ENCODE measurements around the gene RBM33.

DNA sequence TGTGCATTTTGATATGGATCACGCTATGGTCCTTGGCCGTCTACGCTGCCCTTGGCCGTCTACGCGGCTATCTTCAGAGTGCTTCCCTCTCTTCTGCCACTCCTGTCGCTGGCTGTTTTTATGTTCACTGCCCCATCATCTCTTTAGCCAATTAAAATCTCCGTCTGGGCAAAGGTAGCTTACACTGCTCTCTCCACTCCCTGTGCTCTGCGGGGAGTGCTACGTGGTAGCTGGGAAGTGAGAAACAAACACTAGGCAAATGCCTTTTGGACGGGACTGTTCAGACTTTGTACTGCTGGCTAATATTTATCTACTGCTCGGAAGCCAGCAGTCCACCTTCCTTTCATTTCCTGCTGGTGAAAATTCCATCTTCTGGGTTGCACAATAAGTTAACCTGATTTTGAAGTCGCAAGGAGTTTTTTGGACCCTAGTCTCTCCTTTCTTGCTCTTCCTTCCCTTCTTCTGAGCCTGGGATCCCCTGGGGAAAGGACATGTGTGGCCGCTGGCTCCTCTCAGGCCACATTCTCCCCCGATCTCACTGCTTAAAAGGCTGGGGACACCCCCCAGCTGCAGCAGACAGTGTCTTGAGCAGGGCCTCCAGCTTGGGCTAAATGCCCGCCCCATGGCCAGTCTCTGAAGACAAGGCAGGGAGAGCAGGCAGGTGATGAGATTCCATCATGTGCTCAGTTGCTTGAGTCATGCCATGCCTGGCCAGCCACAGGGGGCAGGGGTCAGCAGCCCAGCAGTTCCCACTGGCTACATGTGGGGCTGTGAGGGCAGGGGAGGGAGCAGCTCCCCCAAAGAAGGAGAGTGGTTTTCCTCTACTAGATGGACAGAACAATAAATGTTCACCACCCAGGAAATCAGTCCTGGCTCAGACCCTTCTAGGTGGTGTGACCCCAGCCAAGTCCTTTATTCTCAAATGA, 25.5 kb upstream of the RBM33 start:
- TF ChIP-seq BRCA1 (IDR thresholded peaks at IDR 0.05; ENCODE audit: low read depth, low read length) (no peak), CTBP2 (IDR thresholded peaks at IDR 0.05; ENCODE audit: borderline replicate concordance, insufficient read depth, insufficient read length, low read length) (no peak), CEBPB (IDR thresholded peaks at IDR 0.05; ENCODE audit: low read depth, low read length) (no peak)
